HCT116 (cell line): ENCODE data around the gene MAP3K2. TPM values are rescaled to one million over a fixed set of nuclear protein-coding genes. Genes with fewer than 3 reads are reported as not detected.

ENCODE experiments used
- ATAC-seq: fragments of 200-7000 bp; cut with Tn5 transposase; 2 replicates; pipeline ENCODE4 v1.9.1; 2020; ENCODE audit warnings: mild to moderate bottlenecking, moderate library complexity
- BruUV-seq: library from RNA; stranded (reverse); fragments of 400-500 nt; replicated peaks from 2 replicates; lab custom pipeline; 2021; lab: Mats Ljungman, UMichigan
- CTCF ChIA-PET: fragments of 300-600 bp; sonication (Branson Sonifier 250); formaldehyde crosslinking; loops from one replicate; lab custom pipeline; 2021; ENCODE audit warnings: antibody characterized with exemption; lab: Charles Lee
- POLR2A ChIA-PET: fragments of 300-600, 350-600 bp; sonication (Branson Sonifier 250); formaldehyde crosslinking; loops from one replicate; lab custom pipeline; 2021; ENCODE audit warnings: antibody characterized with exemption; lab: Charles Lee
- RAD21 ChIA-PET, 2 experiments: fragments of 300-600 bp; sonication (Branson Sonifier 250); formaldehyde crosslinking; loops; one replicate each; lab custom pipeline; 2023; ENCODE audit warnings: low total read pairs in 2 of 2; ENCODE audit not compliant: uncharacterized antibody in 2 of 2, unreplicated experiment in 2 of 2, low non-redundant PET in 1 of 2; lab: Charles Lee
- DNase-seq: peaks from one replicate; pipeline ENCODE4 v3.0.0-alpha.2; 2010; ENCODE audit warnings: low read depth, low spot score
- H2AFZ ChIP-seq: fragments of 200-600 bp; shearing (Covaris generic), sonication (generic); 2 replicates; pipeline ENCODE4 v1.6.1; 2017; ENCODE audit warnings: low read depth, mixed run types, mixed read lengths, antibody characterized with exemption, low read length; ENCODE audit not compliant: poor library complexity, severe bottlenecking
- H3K27ac ChIP-seq: 2 replicates; pipeline ENCODE4 v1.5.1; 2012; ENCODE audit warnings: low read depth, low read length
- H3K27me3 ChIP-seq: fragments of 200-600 bp; sonication (generic); 2 replicates; pipeline ENCODE4 v1.6.1; 2016; ENCODE audit warnings: mixed run types, low read length, mixed read lengths; ENCODE audit not compliant: insufficient read depth
- H3K36me3 ChIP-seq, 2 experiments: fragments of 200-500 bp in 1 of 2; fragments of 200-600 bp in 1 of 2; sonication (Bioruptor generic) in 1 of 2; sonication (generic) in 1 of 2; 2 replicates each; pipeline versions ENCODE4 v1.5.1 to v1.6.1; 2014 to 2016; ENCODE audit warnings: low read length in 2 of 2, inconsistent platforms in 1 of 2, mixed read lengths in 1 of 2, mixed run types in 1 of 2; ENCODE audit not compliant: insufficient read depth in 2 of 2, control insufficient read depth in 1 of 2
- H3K4me1 ChIP-seq, 2 experiments: fragments of 200-600 bp in 1 of 2; sonication (generic) in 1 of 2; 2 replicates each; pipeline versions ENCODE4 v1.5.1 to v1.6.1; 2012 to 2017; ENCODE audit warnings: low read length in 2 of 2, inconsistent platforms in 1 of 2, mild to moderate bottlenecking in 1 of 2, mixed read lengths in 1 of 2, mixed run types in 1 of 2, moderate library complexity in 1 of 2; ENCODE audit not compliant: insufficient read depth in 2 of 2, control insufficient read depth in 1 of 2
- H3K4me2 ChIP-seq: fragments of 200-600 bp; sonication (generic); 2 replicates; pipeline ENCODE4 v1.6.1; 2017; ENCODE audit warnings: mixed run types, low read length, mixed read lengths
- H3K4me3 ChIP-seq, 2 experiments: fragments of 200-600 bp in 1 of 2; sonication (generic) in 1 of 2; replicated peaks in 1 of 2; 2 replicates each; pipeline ENCODE4 v1.5.1; 2011 to 2016; ENCODE audit warnings: low read length in 2 of 2, control low read depth in 1 of 2, low read depth in 1 of 2, mild to moderate bottlenecking in 1 of 2, mixed read lengths in 1 of 2, mixed run types in 1 of 2
- H3K79me2 ChIP-seq: fragments of 200-600 bp; sonication (generic); 2 replicates; pipeline ENCODE4 v1.6.1; 2017; ENCODE audit warnings: mild to moderate bottlenecking, mixed run types, low read length, moderate library complexity, mixed read lengths; ENCODE audit not compliant: insufficient read depth
- H3K9ac ChIP-seq: fragments of 200-600 bp; sonication (generic); 2 replicates; pipeline ENCODE4 v1.6.1; 2016; ENCODE audit warnings: low read length, mixed read lengths
- H3K9me2 ChIP-seq: fragments of 200-600 bp; sonication (generic), shearing (Covaris generic); 2 replicates; pipeline ENCODE4 v1.6.1; 2017; ENCODE audit warnings: mixed run types, mild to moderate bottlenecking, moderate library complexity; ENCODE audit not compliant: insufficient read depth
- H3K9me3 ChIP-seq, 2 experiments: fragments of 200-500 bp in 1 of 2; fragments of 200-600 bp in 1 of 2; sonication (Bioruptor generic) in 1 of 2; sonication (generic) in 1 of 2; 2 replicates each; pipeline ENCODE4 v1.6.1; 2014 to 2017; ENCODE audit warnings: low read length in 2 of 2, mixed read lengths in 2 of 2, inconsistent platforms in 1 of 2, low read depth in 1 of 2, mild to moderate bottlenecking in 1 of 2, mixed run types in 1 of 2, moderate library complexity in 1 of 2; ENCODE audit not compliant: control insufficient read depth in 1 of 2, insufficient read depth in 1 of 2
- H4K20me1 ChIP-seq: fragments of 200-600 bp; sonication (generic), shearing (Covaris generic); 2 replicates; pipeline ENCODE4 v1.6.1; 2017; ENCODE audit warnings: mixed run types, mild to moderate bottlenecking, moderate library complexity; ENCODE audit not compliant: insufficient read depth
- ELF1 ChIP-seq: IDR thresholded peaks from 2 replicates; pipeline ENCODE4 v1.6.1; 2012; ENCODE audit warnings: low read depth, borderline replicate concordance
- EZH2 ChIP-seq: fragments of 200-600 bp; sonication (generic); IDR thresholded peaks from 2 replicates; pipeline ENCODE4 v1.6.1; 2017; ENCODE audit warnings: antibody characterized with exemption, mixed run types
- EZH2phosphoT487 ChIP-seq: fragments of 200-600 bp; IDR thresholded peaks from 2 replicates; pipeline ENCODE4 v1.6.1; 2018; ENCODE audit warnings: antibody characterized with exemption, borderline replicate concordance
- FOSL1 ChIP-seq: IDR thresholded peaks from 2 replicates; pipeline ENCODE4 v1.6.1; 2012; ENCODE audit warnings: low read depth
- JUND ChIP-seq: IDR thresholded peaks from 2 replicates; pipeline ENCODE4 v1.6.1; 2012
- POLR2A ChIP-seq: IDR thresholded peaks from 2 replicates; pipeline ENCODE4 v1.7.0; 2011; ENCODE audit warnings: borderline replicate concordance; ENCODE audit not compliant: insufficient read depth, insufficient read length; ENCODE audit errors: extremely low read depth
- SP1 ChIP-seq: IDR thresholded peaks from 2 replicates; pipeline ENCODE4 v1.6.1; 2012; ENCODE audit warnings: low read depth
- TCF7L2 ChIP-seq: IDR thresholded peaks from 2 replicates; pipeline ENCODE4 v1.7.0; 2011; ENCODE audit warnings: borderline replicate concordance, inconsistent platforms; ENCODE audit not compliant: insufficient read depth, insufficient read length; ENCODE audit errors: extremely low read depth
- ZFX ChIP-seq: fragments of 450-650 bp; IDR thresholded peaks from 2 replicates; pipeline ENCODE4 v1.6.1; 2017
- ZNF274 ChIP-seq: fragments of 200-500 bp; sonication (Bioruptor generic); IDR thresholded peaks from 2 replicates; pipeline ENCODE4 v1.6.1; 2014; ENCODE audit warnings: mild to moderate bottlenecking, low read depth, low read length, inconsistent platforms
- intact Hi-C: fragments of 100-400 bp; cut with micrococcal nuclease; formaldehyde crosslinking; loops from 2 replicates; pipeline ENCODE4 v1.10.0; 2022
- total RNA-seq: library from RNA; stranded (reverse); gene quantifications from one replicate; pipeline ENCODE4 v1.2.1, GENCODE V29; 2021; ENCODE audit not compliant: unreplicated experiment
- TF ChIP-seq, protein P1 (sequence below): IDR thresholded peaks from 2 replicates; pipeline ENCODE4 v1.6.1; 2012
- TF ChIP-seq, protein P2 (sequence below): IDR thresholded peaks from 2 replicates; pipeline ENCODE4 v1.6.1; 2011; ENCODE audit warnings: mild to moderate bottlenecking, low read length, moderate library complexity; ENCODE audit not compliant: insufficient replicate concordance; ENCODE audit errors: extremely low read depth
- TF ChIP-seq, protein P3 (sequence below): IDR thresholded peaks from 2 replicates; pipeline ENCODE4 v1.6.1; 2012

MAP3K2 gene
- total RNA-seq, 1 experiment from 2014 or later = 44.5 TPM

DNA sequence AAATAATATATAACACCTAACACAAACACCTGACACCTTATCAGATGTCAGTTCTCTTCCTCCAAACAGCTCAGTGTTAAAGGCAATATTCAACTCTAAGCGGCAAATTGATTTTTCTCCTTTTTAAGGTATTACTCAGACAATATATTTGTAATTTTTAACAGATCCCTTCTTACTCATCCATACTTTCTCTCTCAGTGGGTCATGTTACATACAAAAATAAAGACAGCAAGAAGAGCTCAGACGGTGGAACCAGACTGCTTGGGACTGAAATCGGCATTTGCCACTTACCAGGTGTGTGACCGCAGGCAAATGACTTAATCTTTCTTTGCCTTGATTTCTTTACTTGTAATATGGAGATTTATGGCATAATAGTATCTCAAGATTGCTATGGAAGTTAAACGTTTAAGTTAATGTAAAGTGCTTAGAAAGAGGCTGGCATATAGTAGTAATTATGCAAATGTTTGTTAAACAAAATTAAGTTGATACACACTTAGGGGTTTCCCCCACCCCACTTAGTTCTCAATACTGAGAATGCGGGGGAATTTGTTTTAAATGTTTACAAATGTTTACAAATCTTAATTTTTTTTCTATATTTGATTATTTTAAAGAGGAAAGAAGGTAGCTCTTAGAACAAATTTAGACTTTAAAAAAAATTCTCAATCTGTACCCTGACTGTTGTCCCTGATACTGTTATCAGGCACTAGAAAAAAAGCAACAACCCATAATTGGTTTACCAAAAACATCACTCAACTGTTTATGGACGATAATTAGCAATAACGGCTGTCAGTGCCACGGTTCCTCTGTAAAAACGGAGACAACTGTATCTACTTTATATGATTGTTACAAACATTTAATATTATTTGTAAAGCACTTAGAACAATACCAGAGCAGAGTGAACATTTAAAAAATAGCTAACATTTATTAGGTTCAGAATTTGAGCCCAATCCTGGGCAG lies 25.6 kb downstream of the MAP3K2 start:
- H3K9me2 ChIP-seq = no peaks in the 10 kb centered on the region
- H3K4me3 ChIP-seq = no peak overlapping the region
- no TSS peak for BruUV-seq
- no peak overlapping the region for H3K27ac ChIP-seq
- no peak overlapping the region for H3K9ac ChIP-seq
- RAD21 ChIA-PET = no interaction called here
- H2AFZ ChIP-seq = no peak overlapping the region
- no peak for DNase-seq
- no peaks in the 10 kb centered on the region for H3K9me3 ChIP-seq
- no peaks in the 10 kb centered on the region for H3K27me3 ChIP-seq
- TF ChIP-seq EZH2 (no peak), SP1 (no peak), EZH2phosphoT487 (no peak), ZFX (no peak), POLR2A (no peak)
- TF ChIP-seq, all 23 proteins: peak for 0
- no peaks in the 10 kb centered on the region for H3K36me3 ChIP-seq
- POLR2A ChIA-PET = no interaction called here
- no peaks in the 10 kb centered on the region for H3K4me1 ChIP-seq
- peaks cover 53% of the 10 kb centered on the region for H3K79me2 ChIP-seq
- ATAC-seq = no peak
- no peak overlapping the region for H3K4me2 ChIP-seq
- no peaks in the 10 kb centered on the region for H4K20me1 ChIP-seq
- intact Hi-C loops = no loop called here
- CTCF ChIA-PET = interaction anchor here (1.6 kb wide), 1 partner anchor 9 kb away, joined by 4 read pairs; no protein-coding TSS in a partner anchor

DNA sequence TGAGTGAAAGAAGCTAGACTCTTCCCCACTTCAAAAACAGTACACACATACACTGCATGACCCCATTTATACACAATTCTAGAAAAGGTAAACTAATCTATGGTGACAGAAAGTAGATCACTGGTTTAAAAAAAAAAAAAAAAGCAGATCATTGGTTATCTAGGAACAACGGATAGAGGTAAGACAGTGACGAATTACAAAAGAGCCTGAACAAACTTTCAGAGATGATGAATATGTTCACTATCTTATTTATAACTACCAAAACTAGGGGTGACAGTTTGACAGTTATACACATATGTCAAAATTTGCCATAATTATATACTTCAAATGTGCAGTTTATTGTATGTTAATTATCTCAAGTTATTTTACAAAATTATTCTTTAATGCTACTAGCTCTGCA lies 27.5 kb downstream of the MAP3K2 start:
- Histone ChIP-seq H3K9ac (no peak overlapping the region), H3K4me1 (no peaks in the 10 kb centered on the region), H3K27me3 (no peaks in the 10 kb centered on the region), H4K20me1 (peaks cover 5% of the 10 kb centered on the region; the same call in 1 of the 2 replicates), H3K9me2 (no peaks in the 10 kb centered on the region), H3K79me2 (peaks cover 51% of the 10 kb centered on the region), H3K4me2 (no peak overlapping the region), H3K9me3 (no peaks in the 10 kb centered on the region), H3K27ac (no peak overlapping the region), H2AFZ (no peak overlapping the region), H3K36me3 (no peaks in the 10 kb centered on the region), H3K4me3 (no peak overlapping the region)
- ChIA-PET RAD21 (no interaction called here), CTCF (no interaction called here), POLR2A (no interaction called here)
- no TSS peak for BruUV-seq
- DNase-seq = no peak
- intact Hi-C loops = no loop called here
- ATAC-seq = no peak
- TF ChIP-seq TCF7L2 (no peak), ZNF274 (no peak), SP1 (no peak), FOSL1 (no peak), EZH2 (no peak), ELF1 (no peak), JUND (no peak), EZH2phosphoT487 (no peak)
- TF ChIP-seq, protein P1, sequence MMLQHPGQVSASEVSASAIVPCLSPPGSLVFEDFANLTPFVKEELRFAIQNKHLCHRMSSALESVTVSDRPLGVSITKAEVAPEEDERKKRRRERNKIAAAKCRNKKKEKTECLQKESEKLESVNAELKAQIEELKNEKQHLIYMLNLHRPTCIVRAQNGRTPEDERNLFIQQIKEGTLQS = no peak
- TF ChIP-seq, protein P2, sequence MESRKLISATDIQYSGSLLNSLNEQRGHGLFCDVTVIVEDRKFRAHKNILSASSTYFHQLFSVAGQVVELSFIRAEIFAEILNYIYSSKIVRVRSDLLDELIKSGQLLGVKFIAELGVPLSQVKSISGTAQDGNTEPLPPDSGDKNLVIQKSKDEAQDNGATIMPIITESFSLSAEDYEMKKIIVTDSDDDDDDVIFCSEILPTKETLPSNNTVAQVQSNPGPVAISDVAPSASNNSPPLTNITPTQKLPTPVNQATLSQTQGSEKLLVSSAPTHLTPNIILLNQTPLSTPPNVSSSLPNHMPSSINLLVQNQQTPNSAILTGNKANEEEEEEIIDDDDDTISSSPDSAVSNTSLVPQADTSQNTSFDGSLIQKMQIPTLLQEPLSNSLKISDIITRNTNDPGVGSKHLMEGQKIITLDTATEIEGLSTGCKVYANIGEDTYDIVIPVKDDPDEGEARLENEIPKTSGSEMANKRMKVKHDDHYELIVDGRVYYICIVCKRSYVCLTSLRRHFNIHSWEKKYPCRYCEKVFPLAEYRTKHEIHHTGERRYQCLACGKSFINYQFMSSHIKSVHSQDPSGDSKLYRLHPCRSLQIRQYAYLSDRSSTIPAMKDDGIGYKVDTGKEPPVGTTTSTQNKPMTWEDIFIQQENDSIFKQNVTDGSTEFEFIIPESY = no peak
- TF ChIP-seq, protein P3, sequence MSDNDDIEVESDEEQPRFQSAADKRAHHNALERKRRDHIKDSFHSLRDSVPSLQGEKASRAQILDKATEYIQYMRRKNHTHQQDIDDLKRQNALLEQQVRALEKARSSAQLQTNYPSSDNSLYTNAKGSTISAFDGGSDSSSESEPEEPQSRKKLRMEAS = no peak
